ENCODE measurements around the gene CNTNAP2.
"Not testable (repeated sequence)": the region's sequence is repeated elsewhere in the genome, so short reads cannot be mapped to it uniquely, and the experiment has no call there.

The CNTNAP2 gene

GRCh38 chr7:146138926-146139325 lies 22.3 kb downstream of the CNTNAP2 start:
- H3K27ac ChIP-seq (ENCODE audit: insufficient read depth, low read depth, low read length, poor library complexity, severe bottlenecking) = no peak overlapping the region

GRCh38 chr7:146146831-146147486 lies 30.4 kb downstream of the CNTNAP2 start:
- 78 to 79% methylated on average over 4 to 6 of the region's 6 CpGs for WGBS, 2 experiments
- Histone ChIP-seq H3K4me3 (ENCODE audit: insufficient read depth, low read depth, low read length) (no peak overlapping the region), H3K9me3 (ENCODE audit: control insufficient read depth, low read length) (no peaks in the 10 kb centered on the region), H3K27ac (ENCODE audit: insufficient read depth, low read depth, low read length, poor library complexity, severe bottlenecking) (no peak overlapping the region), H3K36me3 (ENCODE audit: control insufficient read depth, insufficient read depth, low read length) (no peaks in the 10 kb centered on the region), H3K4me1 (ENCODE audit: control insufficient read depth, insufficient read depth, low read length) (peaks cover 2% of the 10 kb centered on the region), H3K27me3 (ENCODE audit: control insufficient read depth, insufficient read depth, low read length, poor library complexity, severe bottlenecking) (no peaks in the 10 kb centered on the region)

More at GRCh38 chr7:146138926-146139325, 22.3 kb downstream of the CNTNAP2 start:
- Histone ChIP-seq H3K27me3 (ENCODE audit: control insufficient read depth, insufficient read depth, low read length, poor library complexity, severe bottlenecking) (no peaks in the 10 kb centered on the region), H3K9me3 (ENCODE audit: control insufficient read depth, low read length) (no peaks in the 10 kb centered on the region), H3K4me3 (ENCODE audit: insufficient read depth, low read depth, low read length) (no peak overlapping the region), H3K4me1 (ENCODE audit: control insufficient read depth, insufficient read depth, low read length) (no peaks in the 10 kb centered on the region), H3K36me3 (ENCODE audit: control insufficient read depth, insufficient read depth, low read length) (no peaks in the 10 kb centered on the region)
- 92 to 96% methylated on average over 3 to 4 of the region's 4 CpGs for WGBS, 2 experiments

- Histone ChIP-seq H3K27ac (ENCODE audit: insufficient read depth, low read depth, low read length, poor library complexity, severe bottlenecking) (no peak overlapping the region), H3K4me1 (ENCODE audit: control insufficient read depth, insufficient read depth, low read length) (peaks cover 2% of the 10 kb centered on the region), H3K4me3 (ENCODE audit: insufficient read depth, low read depth, low read length) (no peak overlapping the region), H3K27me3 (ENCODE audit: control insufficient read depth, insufficient read depth, low read length, poor library complexity, severe bottlenecking) (no peaks in the 10 kb centered on the region), H3K36me3 (ENCODE audit: control insufficient read depth, insufficient read depth, low read length) (no peaks in the 10 kb centered on the region), H3K9me3 (ENCODE audit: control insufficient read depth, low read length) (no peaks in the 10 kb centered on the region)
Measured at GRCh38 chr7:146150153-146150552, 33.6 kb downstream of the CNTNAP2 start.

GRCh38 chr7:146172112-146172511 lies 55.5 kb downstream of the CNTNAP2 start:
- 92 to 95% methylated on average over 1 to 2 of the region's 2 CpGs for WGBS, 2 experiments
- H3K9me3 ChIP-seq (ENCODE audit: control insufficient read depth, low read length) = no peaks in the 10 kb centered on the region
- H3K4me1 ChIP-seq (ENCODE audit: control insufficient read depth, insufficient read depth, low read length) = peaks cover 2% of the 10 kb centered on the region
- no peaks in the 10 kb centered on the region for H3K36me3 ChIP-seq (ENCODE audit: control insufficient read depth, insufficient read depth, low read length)
- no peaks in the 10 kb centered on the region for H3K27me3 ChIP-seq (ENCODE audit: control insufficient read depth, insufficient read depth, low read length, poor library complexity, severe bottlenecking)
- H3K4me3 ChIP-seq (ENCODE audit: insufficient read depth, low read depth, low read length) = no peak overlapping the region
- H3K27ac ChIP-seq (ENCODE audit: insufficient read depth, low read depth, low read length, poor library complexity, severe bottlenecking) = no peak overlapping the region

GRCh38 chr7:146175716-146176115 lies 59.1 kb downstream of the CNTNAP2 start:
- Histone ChIP-seq H3K4me1 (ENCODE audit: control insufficient read depth, insufficient read depth, low read length) (peaks cover 2% of the 10 kb centered on the region), H3K36me3 (ENCODE audit: control insufficient read depth, insufficient read depth, low read length) (no peaks in the 10 kb centered on the region), H3K9me3 (ENCODE audit: control insufficient read depth, low read length) (no peaks in the 10 kb centered on the region), H3K4me3 (ENCODE audit: insufficient read depth, low read depth, low read length) (no peak overlapping the region), H3K27me3 (ENCODE audit: control insufficient read depth, insufficient read depth, low read length, poor library complexity, severe bottlenecking) (no peaks in the 10 kb centered on the region), H3K27ac (ENCODE audit: insufficient read depth, low read depth, low read length, poor library complexity, severe bottlenecking) (no peak overlapping the region)
- 77 to 100% methylated on average over 1 to 2 of the region's 2 CpGs for WGBS, 2 experiments

- Histone ChIP-seq H3K4me1 (ENCODE audit: control insufficient read depth, insufficient read depth, low read length) (peaks cover 2% of the 10 kb centered on the region), H3K4me3 (ENCODE audit: insufficient read depth, low read depth, low read length) (no peak overlapping the region), H3K27me3 (ENCODE audit: control insufficient read depth, insufficient read depth, low read length, poor library complexity, severe bottlenecking) (no peaks in the 10 kb centered on the region), H3K36me3 (ENCODE audit: control insufficient read depth, insufficient read depth, low read length) (no peaks in the 10 kb centered on the region), H3K27ac (ENCODE audit: insufficient read depth, low read depth, low read length, poor library complexity, severe bottlenecking) (no peak overlapping the region), H3K9me3 (ENCODE audit: control insufficient read depth, low read length) (no peaks in the 10 kb centered on the region)
- 93 to 95% methylated on average over 1 of the region's 1 CpG for WGBS, 2 experiments
Measured at GRCh38 chr7:146176860-146177259, 60.3 kb downstream of the CNTNAP2 start.

- Histone ChIP-seq H3K4me3 (ENCODE audit: insufficient read depth, low read depth, low read length) (no peak overlapping the region), H3K27ac (ENCODE audit: insufficient read depth, low read depth, low read length, poor library complexity, severe bottlenecking) (no peak overlapping the region), H3K9me3 (ENCODE audit: control insufficient read depth, low read length) (no peaks in the 10 kb centered on the region), H3K4me1 (ENCODE audit: control insufficient read depth, insufficient read depth, low read length) (peaks cover 2% of the 10 kb centered on the region), H3K27me3 (ENCODE audit: control insufficient read depth, insufficient read depth, low read length, poor library complexity, severe bottlenecking) (no peaks in the 10 kb centered on the region), H3K36me3 (ENCODE audit: control insufficient read depth, insufficient read depth, low read length) (no peaks in the 10 kb centered on the region)
- WGBS, 2 experiments = 100% methylated on average over 2 of the region's 2 CpGs
Measured at GRCh38 chr7:146177301-146177700, 60.7 kb downstream of the CNTNAP2 start.

GRCh38 chr7:146185844-146186243 lies 69.2 kb downstream of the CNTNAP2 start:
- H3K4me3 ChIP-seq (ENCODE audit: insufficient read depth, low read depth, low read length) = no peak overlapping the region
- no peaks in the 10 kb centered on the region for H3K9me3 ChIP-seq (ENCODE audit: control insufficient read depth, low read length)
- WGBS, 2 experiments = 96% methylated on average over 2 of the region's 2 CpGs; no CpG with 5 or more reads in 1 of the 2 experiments
- H3K27me3 ChIP-seq (ENCODE audit: control insufficient read depth, insufficient read depth, low read length, poor library complexity, severe bottlenecking) = no peaks in the 10 kb centered on the region
- H3K27ac ChIP-seq (ENCODE audit: insufficient read depth, low read depth, low read length, poor library complexity, severe bottlenecking) = no peak overlapping the region
- H3K4me1 ChIP-seq (ENCODE audit: control insufficient read depth, insufficient read depth, low read length) = no peaks in the 10 kb centered on the region
- H3K36me3 ChIP-seq (ENCODE audit: control insufficient read depth, insufficient read depth, low read length) = no peaks in the 10 kb centered on the region

GRCh38 chr7:146191428-146191827 lies 74.8 kb downstream of the CNTNAP2 start:
- H3K4me1 ChIP-seq (ENCODE audit: control insufficient read depth, insufficient read depth, low read length); H3K27ac ChIP-seq (ENCODE audit: insufficient read depth, low read depth, low read length, poor library complexity, severe bottlenecking); H3K9me3 ChIP-seq (ENCODE audit: control insufficient read depth, low read length); H3K27me3 ChIP-seq (ENCODE audit: control insufficient read depth, insufficient read depth, low read length, poor library complexity, severe bottlenecking); H3K4me3 ChIP-seq (ENCODE audit: insufficient read depth, low read depth, low read length); H3K36me3 ChIP-seq (ENCODE audit: control insufficient read depth, insufficient read depth, low read length): not testable (repeated sequence)
- WGBS, 2 experiments = 87 to 89% methylated on average over 8 to 9 of the region's 9 CpGs

GRCh38 chr7:146201945-146202344 lies 85.3 kb downstream of the CNTNAP2 start:
- WGBS, 2 experiments = no CpG with 5 or more reads among the region's 1 CpG
- H3K27me3 ChIP-seq (ENCODE audit: control insufficient read depth, insufficient read depth, low read length, poor library complexity, severe bottlenecking) = no peaks in the 10 kb centered on the region
- no peaks in the 10 kb centered on the region for H3K9me3 ChIP-seq (ENCODE audit: control insufficient read depth, low read length)
- no peak overlapping the region for H3K4me3 ChIP-seq (ENCODE audit: insufficient read depth, low read depth, low read length)
- H3K27ac ChIP-seq (ENCODE audit: insufficient read depth, low read depth, low read length, poor library complexity, severe bottlenecking) = no peak overlapping the region
- H3K4me1 ChIP-seq (ENCODE audit: control insufficient read depth, insufficient read depth, low read length) = no peaks in the 10 kb centered on the region
- no peaks in the 10 kb centered on the region for H3K36me3 ChIP-seq (ENCODE audit: control insufficient read depth, insufficient read depth, low read length)

- Histone ChIP-seq H3K36me3 (ENCODE audit: control insufficient read depth, insufficient read depth, low read length) (no peaks in the 10 kb centered on the region), H3K9me3 (ENCODE audit: control insufficient read depth, low read length) (no peaks in the 10 kb centered on the region), H3K27ac (ENCODE audit: insufficient read depth, low read depth, low read length, poor library complexity, severe bottlenecking) (no peak overlapping the region), H3K4me3 (ENCODE audit: insufficient read depth, low read depth, low read length) (no peak overlapping the region), H3K4me1 (ENCODE audit: control insufficient read depth, insufficient read depth, low read length) (no peaks in the 10 kb centered on the region), H3K27me3 (ENCODE audit: control insufficient read depth, insufficient read depth, low read length, poor library complexity, severe bottlenecking) (no peaks in the 10 kb centered on the region)
- no CpG with 5 or more reads among the region's 2 CpGs for WGBS, 2 experiments
Measured at GRCh38 chr7:146206270-146206669, 89.7 kb downstream of the CNTNAP2 start.

All from ectodermal cell (in vitro differentiated cells).